K562 (cell line): Measurements from ENCODE around the gene PDIA3. TPM values are rescaled to one million over a fixed set of nuclear protein-coding genes. Genes with fewer than 3 reads are reported as not detected.
"Not testable (repeated sequence)": the region's sequence is repeated elsewhere in the genome, so short reads cannot be mapped to it uniquely, and the experiment has no call there.

Experiments
- ATAC-seq: fragments of 200-7000 bp; cut with Tn5 transposase; 3 replicates; pipeline ENCODE4 v1.9.1; 2020; ENCODE audit warnings: moderate library complexity
- BruUV-seq: library from RNA; stranded (reverse); fragments of 400-500 nt; replicated peaks from 2 replicates; lab custom pipeline; 2021; lab: Mats Ljungman, UMichigan
- CTCF ChIA-PET: fragments of 300-600 bp; formaldehyde crosslinking; extraction: SDS; loops from one replicate; lab custom pipeline; 2021; ENCODE audit warnings: low intra/inter-chr PET ratio; lab: Yijun Ruan, JAX
- POLR2A ChIA-PET: fragments of 300-600, 350-650 bp; sonication (Branson Sonifier 250); formaldehyde crosslinking; extraction: SDS; loops from one replicate; lab custom pipeline; 2021; ENCODE audit warnings: antibody characterized with exemption, inconsistent platforms; lab: Yijun Ruan, JAX
- DNase-seq, 4 experiments: peaks; one replicate each; pipeline versions ENCODE4 v3.0.0 to v3.0.0-alpha.2; 2011 to 2018; ENCODE audit warnings: low spot score in 3 of 4, mixed read lengths in 3 of 4; ENCODE audit errors: extremely low read depth in 1 of 4
- FAIRE-seq: peaks from 2 replicates; lab custom pipeline; 2011; peaks lifted over from hg19 to GRCh38; lab: Jason Lieb, UNC
- H2AFZ ChIP-seq: 2 replicates; pipeline ENCODE4 v1.6.0; 2011; ENCODE audit warnings: low read depth, low read length, control low read depth, inconsistent platforms
- H3K27ac ChIP-seq: fragments of 200-600 bp; 3 replicates; pipeline ENCODE4 v1.8.0; 2011; ENCODE audit warnings: low read depth, mild to moderate bottlenecking, control low read depth, inconsistent platforms, low read length, moderate library complexity, mixed read lengths; ENCODE audit errors: extremely low read depth
- H3K27me3 ChIP-seq, 2 experiments: fragments of 300-600 bp in 1 of 2; 2 replicates in 1 of 2; 3 replicates in 1 of 2; pipeline versions ENCODE4 v1.6.0 to v1.8.0; 2011; ENCODE audit warnings: inconsistent platforms in 2 of 2, low read length in 2 of 2, mild to moderate bottlenecking in 1 of 2, mixed read lengths in 1 of 2, moderate library complexity in 1 of 2; ENCODE audit not compliant: control insufficient read depth in 2 of 2, insufficient read depth in 2 of 2
- H3K36me3 ChIP-seq: fragments of 300-600 bp; 3 replicates; pipeline ENCODE4 v1.8.0; 2011; ENCODE audit warnings: mild to moderate bottlenecking, low read length, inconsistent platforms; ENCODE audit not compliant: control insufficient read depth, insufficient read depth
- H3K4me1 ChIP-seq, 2 experiments: fragments of 200-600 bp in 1 of 2; replicated peaks in 1 of 2; 2 replicates in 1 of 2; 3 replicates in 1 of 2; pipeline versions ENCODE4 v1.5.1 to v1.8.0; 2011; ENCODE audit warnings: inconsistent platforms in 2 of 2, low read length in 2 of 2, mild to moderate bottlenecking in 1 of 2, mixed read lengths in 1 of 2, moderate library complexity in 1 of 2; ENCODE audit not compliant: control insufficient read depth in 2 of 2, insufficient read depth in 2 of 2
- H3K4me2 ChIP-seq: 2 replicates; pipeline ENCODE4 v1.6.1; 2011; ENCODE audit warnings: low read length, control low read depth, inconsistent platforms, mixed read lengths; ENCODE audit not compliant: insufficient read depth
- H3K4me3 ChIP-seq: fragments of 200-600 bp; sonication (generic), shearing (Covaris generic); 2 replicates; pipeline ENCODE4 v1.5.1; 2016; ENCODE audit warnings: control low read depth, inconsistent platforms
- H3K79me2 ChIP-seq: fragments of 200-600 bp; 3 replicates; pipeline ENCODE4 v1.8.0; 2011; ENCODE audit warnings: low read length, inconsistent platforms; ENCODE audit not compliant: control insufficient read depth, insufficient read depth
- H3K9ac ChIP-seq, 2 experiments: 2 replicates each; pipeline versions ENCODE4 v1.6.0 to v1.6.1; 2011; ENCODE audit warnings: low read depth in 2 of 2, low read length in 2 of 2, control low read depth in 1 of 2, inconsistent platforms in 1 of 2, mild to moderate bottlenecking in 1 of 2, mixed read lengths in 1 of 2; ENCODE audit not compliant: insufficient read depth in 1 of 2
- H3K9me1 ChIP-seq: one replicate; pipeline ENCODE4 v1.6.0; 2011; ENCODE audit warnings: inconsistent platforms, mild to moderate bottlenecking, low read length, moderate library complexity; ENCODE audit not compliant: control insufficient read depth, insufficient read depth
- H3K9me3 ChIP-seq: replicated peaks from 2 replicates; pipeline ENCODE4 v1.5.1; 2011; ENCODE audit warnings: low read depth, low read length, inconsistent platforms; ENCODE audit not compliant: control insufficient read depth, insufficient read depth
- H4K20me1 ChIP-seq: replicated peaks from 2 replicates; pipeline ENCODE4 v1.6.1; 2011; ENCODE audit warnings: low read length, inconsistent platforms, mixed read lengths; ENCODE audit not compliant: control insufficient read depth, insufficient read depth
- ESRRA ChIP-seq: fragments of 450-650 bp; IDR thresholded peaks from 2 replicates; pipeline ENCODE4 v1.6.1; 2014; ENCODE audit warnings: low read depth, mild to moderate bottlenecking, moderate library complexity, borderline replicate concordance
- FOSL1 ChIP-seq: fragments of 200-800 bp; sonication (Bioruptor generic); conservative IDR thresholded peaks from 2 replicates; pipeline ENCODE4 v1.6.1; 2016; ENCODE audit warnings: missing genetic modification characterization, missing compliant biosample characterization
- GTF2E2 ChIP-seq: fragments of 200-800 bp; sonication (Bioruptor generic); IDR thresholded peaks from 2 replicates; pipeline ENCODE4 v1.6.1; 2016; ENCODE audit warnings: missing genetic modification characterization, missing compliant biosample characterization
- HDAC1 ChIP-seq, 2 experiments: fragments of 450-650 bp; IDR thresholded peaks; 2 replicates each; pipeline ENCODE4 v1.6.1; 2016 to 2017; ENCODE audit warnings: inconsistent platforms in 1 of 2, mild to moderate bottlenecking in 1 of 2, moderate library complexity in 1 of 2
- MLLT1 ChIP-seq, 2 experiments: fragments of 450-650 bp; IDR thresholded peaks; 2 replicates each; pipeline ENCODE4 v1.6.1; 2016
- MNT ChIP-seq, 2 experiments: fragments of 450-650 bp; conservative IDR thresholded peaks; 2 replicates each; pipeline ENCODE4 v1.6.1; 2017; ENCODE audit warnings: mild to moderate bottlenecking in 2 of 2, moderate library complexity in 2 of 2
- NKRF ChIP-seq: fragments of 450-650 bp; IDR thresholded peaks from 2 replicates; pipeline ENCODE4 v1.6.1; 2016; ENCODE audit warnings: borderline replicate concordance
- RAD51 ChIP-seq: fragments of 450-650 bp; IDR thresholded peaks from 2 replicates; pipeline ENCODE4 v1.7.1; 2016; ENCODE audit warnings: low read depth, mild to moderate bottlenecking, borderline replicate concordance
- SIN3A ChIP-seq, 2 experiments: fragments of 150-350 bp in 1 of 2; IDR thresholded peaks; 2 replicates each; pipeline ENCODE4 v1.6.1; 2011 to 2016; ENCODE audit warnings: borderline replicate concordance in 2 of 2, low read depth in 2 of 2, low read length in 2 of 2, mild to moderate bottlenecking in 2 of 2, moderate library complexity in 2 of 2; ENCODE audit not compliant: control insufficient read depth in 1 of 2
- SMARCE1 ChIP-seq: fragments of 450-650 bp; IDR thresholded peaks from 2 replicates; pipeline ENCODE4 v1.7.1; 2016; ENCODE audit warnings: mild to moderate bottlenecking
- TEAD4 ChIP-seq, 2 experiments: sonication (generic) in 1 of 2; formaldehyde crosslinking in 1 of 2; IDR thresholded peaks; 2 replicates each; pipeline versions ENCODE4 v1.6.1 to v1.8.0; 2012 to 2022; ENCODE audit warnings: borderline replicate concordance in 1 of 2, inconsistent platforms in 1 of 2, low read length in 1 of 2, mild to moderate bottlenecking in 1 of 2, missing genetic modification reagents in 1 of 2
- USF2 ChIP-seq: sonication (generic); formaldehyde crosslinking; IDR thresholded peaks from 2 replicates; pipeline ENCODE4 v1.5.0; 2020; ENCODE audit warnings: missing genetic modification reagents
- ZBTB17 ChIP-seq: fragments of 450-650 bp; formaldehyde crosslinking; IDR thresholded peaks from 2 replicates; pipeline ENCODE4 v1.4.0; 2020; ENCODE audit warnings: mild to moderate bottlenecking
- WGBS: fragments of 100-300 bp; shearing (Covaris generic); methylation state at CpG from one replicate; pipeline ENCODE4 v1.1.6; 2016; ENCODE audit warnings: low coverage, mixed read lengths; ENCODE audit not compliant: insufficient coverage; ENCODE audit errors: missing lambda C conversion rate; 5-methylcytosine and 5-hydroxymethylcytosine counted together
- in situ Hi-C: fragments of 300-500 bp; cut with MboI; formaldehyde crosslinking; loops from 4 replicates; pipeline ENCODE4 v1.15.0; 2018; ENCODE audit warnings: inconsistent platforms, mixed read lengths
- intact Hi-C: fragments of 100-400 bp; cut with micrococcal nuclease; formaldehyde crosslinking; loops from 2 replicates; pipeline ENCODE4 v1.14.2; 2022
- polyA plus RNA-seq, 8 experiments: library from polyadenylated mRNA; depleted of rRNA in 4 of 8; stranded (reverse) in 5 of 8; unstranded in 3 of 8; fragments of >200 nt; fragmentation: Nextera tagmentation in 2 of 8; fragmentation: Illumina TruSeq in 1 of 8; extraction: Ambion mirVana in 2 of 8; extraction: Trizol in 1 of 8; gene quantifications; 2 replicates each; pipeline versions ENCODE4 v1.2.1 to v1.2.3, GENCODE V29; 2011 to 2014; ENCODE audit warnings: inconsistent platforms in 1 of 8, missing spikeins in 1 of 8
- total RNA-seq, 7 experiments: library from RNA; depleted of rRNA in 6 of 7; stranded (reverse); fragments of >200 nt in 6 of 7; fragmentation: Illumina TruSeq in 2 of 7; extraction: Trizol in 2 of 7; gene quantifications; 2 replicates each; pipeline versions ENCODE4 v1.2.1 to v1.2.3, GENCODE V29; 2011 to 2021; ENCODE audit warnings: low replicate concordance in 1 of 7

Gene PDIA3
- total and polyA plus RNA-seq, 9 of the 15 experiments (the other 6 are each of a cell fraction or from before 2014, with no cell fraction given) = 13.5 to 386 (median 149) TPM

- CTCF ChIA-PET; in situ Hi-C loops; H4K20me1 ChIP-seq; H3K9me3 ChIP-seq; intact Hi-C loops; H3K9me1 ChIP-seq; BruUV-seq; H3K27me3 ChIP-seq; TF ChIP-seq TEAD4 (CRISPR knock-in tag; IDR thresholded peaks at IDR 0.05; ENCODE audit: borderline replicate concordance): not testable (repeated sequence)
- POLR2A ChIA-PET = interaction anchor here (0.8 to 2.2 kb wide), 5 partner anchors 8 to 77 kb away, joined by 3 to 9 read pairs (median 4); partner anchors contain the start of gene MFAP1
- Histone ChIP-seq H3K9ac (peak overlapping the region; percentile 90 to 96), H3K79me2 (peaks cover 58% of the 10 kb centered on the region), H3K4me1 (peaks cover 11 to 13% of the 10 kb centered on the region in 2 experiments; a peak in 4 of 5 replicates), H3K27ac (peak overlapping the region; percentile 97), H2AFZ (peak overlapping the region; percentile 76), H3K4me2 (peak overlapping the region; percentile 89), H3K4me3 (peak overlapping the region; percentile 83), H3K36me3 (peaks cover 33% of the 10 kb centered on the region)
- FAIRE-seq (peak; percentile 81), ATAC-seq (peak; percentile 67), DNase-seq (peak in 2 of 4 experiments; percentile 31 to 60)
- WGBS = under 1% methylated on average over 12 of the region's 12 CpGs
- TF ChIP-seq SMARCE1 (peak; percentile 26; the same call in 1 of the 2 replicates), MNT (conservative IDR thresholded peaks at IDR 0.05) (peak; percentile 18 to 19; a peak in 3 of 4 replicates), ESRRA (0 out of 2 replicates have a peak, but pooled peaks have one; percentile 27), USF2 (CRISPR knock-in tag) (peak; percentile 18; the same call in 1 of the 2 replicates), FOSL1 (peak; percentile 44; the same call in 1 of the 2 replicates), RAD51 (peak; percentile 39; the same call in 1 of the 2 replicates), ZBTB17 (CRISPR knock-in tag) (peak; percentile 7; the same call in 1 of the 2 replicates), HDAC1 (IDR thresholded peaks at IDR 0.05) (peak in 1 of 2 experiments; percentile 55; a peak in 2 of 4 replicates), TEAD4 (IDR thresholded peaks at IDR 0.05; ENCODE audit: low read length) (peak; percentile 20; the same call in 1 of the 2 replicates), GTF2E2 (tag) (0 out of 2 replicates have a peak, but pooled peaks have one; percentile 26), NKRF (peak; percentile 66; the same call in 1 of the 2 replicates), MLLT1 (IDR thresholded peaks at IDR 0.05) (peak in 1 of 2 experiments; percentile 89; a peak in 2 of 4 replicates), SIN3A (IDR thresholded peaks at IDR 0.05; ENCODE audit: borderline replicate concordance in 2 of 2, control insufficient read depth in 1 of 2, low read depth in 2 of 2, low read length in 2 of 2) (peak; percentile 10 to 42; a peak in 2 of 4 replicates)
Observed at GRCh38 chr15:43746903-43747309, 668 bp downstream of the PDIA3 start.
